Adrenal gland (tissue), 5 donors: ENCODE data around the gene PLA2G4D.

ENCODE experiments used
- CTCF ChIP-seq, 6 experiments: fragments of 450-650 bp in 4 of 6; fragments of 200-600 bp in 2 of 6; sonication (generic) in 1 of 6; IDR thresholded peaks; 1 replicate in 5 of 6; 2 replicates in 1 of 6; pipeline versions ENCODE4 v1.5.1 to v1.8.0; 2016 to 2021; ENCODE audit warnings: antibody characterized with exemption in 6 of 6, mild to moderate bottlenecking in 2 of 6, moderate library complexity in 1 of 6
- POLR2A ChIP-seq, 2 donors: fragments of 450-650 bp; IDR thresholded peaks; one replicate each; pipeline ENCODE4 v1.6.1; 2017; ENCODE audit warnings: antibody characterized with exemption in 2 of 2, mild to moderate bottlenecking in 2 of 2, moderate library complexity in 1 of 2
- donor health status: DM: no; HTN: no; CAD: no.

DNA sequence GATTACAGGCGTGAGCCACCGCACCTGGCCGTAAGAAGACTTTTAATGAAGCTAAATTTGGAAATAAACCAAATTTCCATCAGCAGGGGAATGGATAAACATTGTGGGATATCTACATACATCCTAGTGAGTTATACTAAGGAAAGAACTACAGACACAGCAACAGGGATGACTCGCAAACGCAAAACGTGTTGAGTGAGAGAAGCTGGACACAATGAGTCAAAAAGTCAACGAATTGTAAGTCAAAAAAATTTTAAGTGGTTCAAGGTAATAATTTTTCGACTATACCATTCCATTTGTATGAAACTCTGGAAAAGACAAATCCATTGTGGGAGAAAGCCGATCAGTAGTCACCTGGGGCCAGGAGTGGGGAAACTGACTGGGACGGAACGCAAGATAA, 42.2 kb upstream of the PLA2G4D start:
- no peak for TF ChIP-seq CTCF (IDR thresholded peaks at IDR 0.05)
- TF ChIP-seq POLR2A (IDR thresholded peaks at IDR 0.05): no peak
